ENCODE data around the gene REEP3. TPM values are rescaled to one million over a fixed set of nuclear protein-coding genes. Genes with fewer than 3 reads are reported as not detected.

REEP3 gene
- total and polyA plus RNA-seq, 2 of the 4 experiments (the other 2 are of a cell fraction) = 11.7 to 28.9 TPM

GRCh38 chr10:63489838-63490237 is 31.4 kb upstream of the REEP3 start:
- DNase-seq = no peak
- no peak for ATAC-seq (ENCODE audit: low read depth)
- no peak overlapping the region for H3K9ac ChIP-seq (ENCODE audit: low read depth, low read length)
- no peak overlapping the region for H2AK9ac ChIP-seq (replicated peaks; ENCODE audit: low read depth, low read length, poor library complexity)
- peaks cover 2% of the 10 kb centered on the region; the same call in 1 of the 2 replicates for H3K9me3 ChIP-seq (ENCODE audit: control insufficient read depth, insufficient read depth, low read length)
- H2BK5ac ChIP-seq (ENCODE audit: low read depth, low read length, poor library complexity, severe bottlenecking) = no peak overlapping the region
- in situ Hi-C loops (cut with MboI; ENCODE audit: low sequenced_read_pairs) (no loop called here), dilution Hi-C loops (cut with HindIII; ENCODE audit: low sequenced_read_pairs, unreplicated experiment) (no loop called here), intact Hi-C loops (cut with micrococcal nuclease) (no loop called here)
- H3K14ac ChIP-seq (replicated peaks; ENCODE audit: low read depth, low read length) = no peak overlapping the region
- H2AFZ ChIP-seq (replicated peaks; ENCODE audit: low read length, poor library complexity) = no peak overlapping the region
- no peak overlapping the region; the same call in 1 of the 2 replicates for H3K23ac ChIP-seq (ENCODE audit: low read depth, low read length)
- H4K20me1 ChIP-seq (ENCODE audit: insufficient read depth, low read length) = peaks cover 20% of the 10 kb centered on the region
- POLR2A ChIA-PET (ENCODE audit: unreplicated experiment) = no interaction called here
- no peak overlapping the region for H2BK15ac ChIP-seq (ENCODE audit: low read depth, low read length)
- H4K8ac ChIP-seq (ENCODE audit: low read depth in 2 of 2, low read length in 2 of 2) = no peak overlapping the region
- no peak overlapping the region for H3K4me3 ChIP-seq (ENCODE audit: insufficient read depth, low read depth, low read length)
- H3K9me1 ChIP-seq (ENCODE audit: insufficient read depth, low read length) = 0 out of 2 replicates have a peak, but pooled peaks cover 3% of the 10 kb centered on the region
- H2BK20ac ChIP-seq (ENCODE audit: low read depth, low read length) = no peak overlapping the region
- 90% methylated on average over 2 of the region's 3 CpGs; no CpG with 5 or more reads in 1 of the 2 experiments for WGBS, 2 experiments (ENCODE audit: extremely low coverage in 2 of 2, insufficient read length in 1 of 2)
- H3K79me1 ChIP-seq (ENCODE audit: low read depth in 1 of 2, low read length in 2 of 2) = peaks cover 32 to 71% of the 10 kb centered on the region in 2 experiments
- H4K91ac ChIP-seq (ENCODE audit: insufficient read depth, low read depth, low read length) = no peak overlapping the region
- TF ChIP-seq BHLHE40 (IDR thresholded peaks at IDR 0.05; ENCODE audit: low read depth, low read length) (no peak), POLR2A (IDR thresholded peaks at IDR 0.05; ENCODE audit: low read depth, low read length) (no peak), MAZ (IDR thresholded peaks at IDR 0.05; ENCODE audit: borderline replicate concordance, low read depth, low read length) (no peak), SMC3 (IDR thresholded peaks at IDR 0.05; ENCODE audit: low read depth, low read length) (no peak), RFX5 (IDR thresholded peaks at IDR 0.05; ENCODE audit: low read depth, low read length) (no peak), CTCF (conservative IDR thresholded peaks at IDR 0.05; ENCODE audit: low read depth, low read length) (no peak), RAD21 (IDR thresholded peaks at IDR 0.05; ENCODE audit: low read length) (no peak), FOS (IDR thresholded peaks at IDR 0.05; ENCODE audit: low read depth, low read length) (no peak), MAFK (IDR thresholded peaks at IDR 0.05; ENCODE audit: low read depth, low read length) (no peak), CEBPB (IDR thresholded peaks at IDR 0.05; ENCODE audit: low read depth, low read length) (no peak), USF2 (IDR thresholded peaks at IDR 0.05; ENCODE audit: low read depth, low read length) (no peak), CHD1 (IDR thresholded peaks at IDR 0.05; ENCODE audit: low read depth, low read length) (no peak), NFE2L2 (IDR thresholded peaks at IDR 0.05; ENCODE audit: low read depth, low read length) (no peak)
- TF ChIP-seq, protein P1, sequence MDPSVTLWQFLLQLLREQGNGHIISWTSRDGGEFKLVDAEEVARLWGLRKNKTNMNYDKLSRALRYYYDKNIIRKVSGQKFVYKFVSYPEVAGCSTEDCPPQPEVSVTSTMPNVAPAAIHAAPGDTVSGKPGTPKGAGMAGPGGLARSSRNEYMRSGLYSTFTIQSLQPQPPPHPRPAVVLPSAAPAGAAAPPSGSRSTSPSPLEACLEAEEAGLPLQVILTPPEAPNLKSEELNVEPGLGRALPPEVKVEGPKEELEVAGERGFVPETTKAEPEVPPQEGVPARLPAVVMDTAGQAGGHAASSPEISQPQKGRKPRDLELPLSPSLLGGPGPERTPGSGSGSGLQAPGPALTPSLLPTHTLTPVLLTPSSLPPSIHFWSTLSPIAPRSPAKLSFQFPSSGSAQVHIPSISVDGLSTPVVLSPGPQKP (IDR thresholded peaks at IDR 0.05; ENCODE audit: borderline replicate concordance, low read depth, low read length) = no peak
- H4K5ac ChIP-seq (ENCODE audit: low read depth, low read length) = no peak overlapping the region
- no peaks in the 10 kb centered on the region for H3K36me3 ChIP-seq (ENCODE audit: control insufficient read depth, insufficient read depth, low read length)
- no peak overlapping the region for H3K4me2 ChIP-seq (ENCODE audit: low read depth, low read length)
- CTCF ChIA-PET = interaction anchor here (0.6 kb wide), 1 partner anchor 24 kb away, joined by 3 read pairs; no protein-coding TSS in a partner anchor
- H2AK5ac ChIP-seq (ENCODE audit: low read depth, low read length) = no peak overlapping the region
- H3K27ac ChIP-seq (ENCODE audit: insufficient read depth, low read length) = no peak overlapping the region
- H3K18ac ChIP-seq (ENCODE audit: low read depth, low read length) = no peak overlapping the region
- peaks cover 5% of the 10 kb centered on the region for H3K4me1 ChIP-seq (ENCODE audit: control insufficient read depth, insufficient read depth, low read length)
- no peaks in the 10 kb centered on the region for H3K27me3 ChIP-seq (ENCODE audit: control insufficient read depth, insufficient read depth, low read length)
- no peak overlapping the region for H3K56ac ChIP-seq (ENCODE audit: extremely low read depth, insufficient read depth, low read length)
- BruUV-seq (replicated peaks) = no TSS peak
- no peak overlapping the region for H3K4ac ChIP-seq (ENCODE audit: low read depth, low read length)
- H2BK120ac ChIP-seq (ENCODE audit: low read depth, low read length) = no peak overlapping the region

Measured in IMR-90 (cell line).